CD4-positive, CD25-positive, alpha-beta regulatory T cell (primary cell): ENCODE measurements around the gene ERCC1. TPM values are rescaled to one million over a fixed set of nuclear protein-coding genes. Genes with fewer than 3 reads are reported as not detected.

Experiments
- ATAC-seq, 2 donors: fragments of 150-1000 bp; cut with Tn5 transposase; one replicate each; pipeline ENCODE4 v1.10.0; 2021; ENCODE audit warnings: low read depth in 2 of 2, moderate number of reproducible peaks in 2 of 2, moderate library complexity in 1 of 2
- DNase-seq, 3 donors: peaks; one replicate each; pipeline versions ENCODE4 v3.0.0 to v3.0.0-alpha.2; 2012 to 2022; ENCODE audit warnings: mixed read lengths in 1 of 3
- H3K27ac ChIP-seq: one replicate; pipeline ENCODE4 v1.7.0; 2013; ENCODE audit warnings: mild to moderate bottlenecking, low read length; ENCODE audit not compliant: insufficient read depth, poor library complexity, severe bottlenecking
- H3K27me3 ChIP-seq: one replicate; pipeline ENCODE4 v1.7.0; 2013; ENCODE audit warnings: low read length; ENCODE audit not compliant: control insufficient read depth, insufficient read depth
- H3K36me3 ChIP-seq: one replicate; pipeline ENCODE4 v1.7.0; 2013; ENCODE audit warnings: mild to moderate bottlenecking, low read length, moderate library complexity; ENCODE audit not compliant: control insufficient read depth, insufficient read depth
- H3K4me1 ChIP-seq: 2 replicates; pipeline ENCODE4 v1.7.0; 2013; ENCODE audit warnings: mild to moderate bottlenecking, low read length; ENCODE audit not compliant: insufficient read depth, control insufficient read depth, poor library complexity, severe bottlenecking
- H3K4me3 ChIP-seq: one replicate; pipeline ENCODE4 v1.7.0; 2013; ENCODE audit warnings: low read depth, mild to moderate bottlenecking, low read length, moderate library complexity
- H3K9me3 ChIP-seq, 2 experiments: 1 replicate in 1 of 2; 2 replicates in 1 of 2; pipeline ENCODE4 v1.7.0; 2013; ENCODE audit warnings: low read length in 2 of 2, mild to moderate bottlenecking in 1 of 2, moderate library complexity in 1 of 2; ENCODE audit not compliant: control insufficient read depth in 2 of 2
- H3K27ac Mint-ChIP-seq, 3 donors: one replicate each; pipeline ENCODE4 v1.8.0; 2020 to 2022; ENCODE audit warnings: mild to moderate bottlenecking in 3 of 3, mixed read lengths in 3 of 3, moderate library complexity in 2 of 3
- H3K27me3 Mint-ChIP-seq: one replicate; pipeline ENCODE4 v1.8.0; 2022; ENCODE audit warnings: mild to moderate bottlenecking, mixed read lengths
- H3K36me3 Mint-ChIP-seq: one replicate; pipeline ENCODE4 v1.8.0; 2020; ENCODE audit warnings: mixed read lengths
- H3K4me1 Mint-ChIP-seq, 4 donors: one replicate each; pipeline ENCODE4 v1.8.0; 2020 to 2022; ENCODE audit warnings: mixed read lengths in 4 of 4, mild to moderate bottlenecking in 1 of 4
- H3K4me3 Mint-ChIP-seq, 4 donors: one replicate each; pipeline ENCODE4 v1.8.0; 2020 to 2022; ENCODE audit warnings: mild to moderate bottlenecking in 4 of 4, mixed read lengths in 4 of 4, moderate library complexity in 3 of 4
- H3K9me3 Mint-ChIP-seq, 7 donors: one replicate each; pipeline ENCODE4 v1.8.0; 2020 to 2022; ENCODE audit warnings: mixed read lengths in 7 of 7, mild to moderate bottlenecking in 3 of 7, moderate library complexity in 2 of 7
- polyA plus RNA-seq, 4 donors: library from polyadenylated mRNA; unstranded; fragments of 300-500 nt; fragmentation: Illumina TruSeq; gene quantifications; one replicate each; pipeline ENCODE4 v1.2.3, GENCODE V29; 2021
- total RNA-seq: library from RNA; stranded (reverse); gene quantifications from one replicate; pipeline ENCODE4 v1.2.3, GENCODE V29; 2022

ERCC1 gene
- total and polyA plus RNA-seq, 5 donors from 2014 or later: 25.9 to 30.5 (median 26.7) TPM

GRCh38 chr19:45469945-45470761 lies 46.4 kb upstream of the ERCC1 start:
- H3K27ac ChIP-seq: peak overlapping the region; percentile 98
- Mint-ChIP-seq H3K27ac (peak overlapping the region in 2 of 3 donors; percentile 99), H3K27me3 (peaks cover 25% of the 10 kb centered on the region), H3K9me3 (peaks cover 0 to 6% (median 0%) of the 10 kb centered on the region in 7 donors), H3K36me3 (no peaks in the 10 kb centered on the region), H3K4me1 (peaks cover 2 to 35% (median 18%) of the 10 kb centered on the region in 4 donors), H3K4me3 (peak overlapping the region; percentile 90 to 99 (median 94))
- H3K9me3 ChIP-seq: no peaks in the 10 kb centered on the region
- DNase-seq (peak in 2 of 3 donors; percentile 40 to 48), ATAC-seq (no peak)
- H3K4me1 ChIP-seq: peaks cover 34% of the 10 kb centered on the region
- peak overlapping the region; percentile 91 for H3K4me3 ChIP-seq
- peaks cover 17% of the 10 kb centered on the region for H3K36me3 ChIP-seq
- no peaks in the 10 kb centered on the region for H3K27me3 ChIP-seq

GRCh38 chr19:45469132-45469944 lies 45.6 kb upstream of the ERCC1 start:
- Mint-ChIP-seq H3K4me1 (peaks cover 0 to 29% (median 14%) of the 10 kb centered on the region in 4 donors), H3K9me3 (peaks cover 0 to 6% (median 0%) of the 10 kb centered on the region in 7 donors), H3K27ac (peak overlapping the region; percentile 89 to 99 (median 99))

GRCh38 chr19:45468803-45469131 lies 45.0 kb upstream of the ERCC1 start:
- peaks cover 0 to 29% (median 13%) of the 10 kb centered on the region in 4 donors for H3K4me1 Mint-ChIP-seq
- Histone ChIP-seq H3K4me3 (peak overlapping the region; percentile 93), H3K36me3 (peaks cover 17% of the 10 kb centered on the region), H3K4me1 (peaks cover 32% of the 10 kb centered on the region), H3K9me3 (no peaks in the 10 kb centered on the region), H3K27ac (peak overlapping the region; percentile 98), H3K27me3 (no peaks in the 10 kb centered on the region)
- peaks cover 25% of the 10 kb centered on the region for H3K27me3 Mint-ChIP-seq
- peak overlapping the region; percentile 83 to 99 (median 99) for H3K27ac Mint-ChIP-seq
- ATAC-seq (peak; percentile 13 to 24), DNase-seq (no peak)
- no peaks in the 10 kb centered on the region for H3K36me3 Mint-ChIP-seq
- H3K4me3 Mint-ChIP-seq: peak overlapping the region; percentile 90 to 99 (median 94)
- H3K9me3 Mint-ChIP-seq: peaks cover 0 to 6% (median 0%) of the 10 kb centered on the region in 7 donors

More at GRCh38 chr19:45469132-45469944, 45.6 kb upstream of the ERCC1 start:
- Mint-ChIP-seq H3K4me3 (peak overlapping the region; percentile 90 to 99 (median 94)), H3K27me3 (peaks cover 25% of the 10 kb centered on the region), H3K36me3 (no peaks in the 10 kb centered on the region)
- ATAC-seq (peak; percentile 82 to 83), DNase-seq (peak; percentile 75 to 98 (median 96))
- peaks cover 32% of the 10 kb centered on the region for H3K4me1 ChIP-seq
- no peaks in the 10 kb centered on the region for H3K27me3 ChIP-seq
- H3K9me3 ChIP-seq: no peaks in the 10 kb centered on the region
- peak overlapping the region; percentile 98 for H3K27ac ChIP-seq
- peaks cover 17% of the 10 kb centered on the region for H3K36me3 ChIP-seq
- H3K4me3 ChIP-seq: peak overlapping the region; percentile 93

DNA sequence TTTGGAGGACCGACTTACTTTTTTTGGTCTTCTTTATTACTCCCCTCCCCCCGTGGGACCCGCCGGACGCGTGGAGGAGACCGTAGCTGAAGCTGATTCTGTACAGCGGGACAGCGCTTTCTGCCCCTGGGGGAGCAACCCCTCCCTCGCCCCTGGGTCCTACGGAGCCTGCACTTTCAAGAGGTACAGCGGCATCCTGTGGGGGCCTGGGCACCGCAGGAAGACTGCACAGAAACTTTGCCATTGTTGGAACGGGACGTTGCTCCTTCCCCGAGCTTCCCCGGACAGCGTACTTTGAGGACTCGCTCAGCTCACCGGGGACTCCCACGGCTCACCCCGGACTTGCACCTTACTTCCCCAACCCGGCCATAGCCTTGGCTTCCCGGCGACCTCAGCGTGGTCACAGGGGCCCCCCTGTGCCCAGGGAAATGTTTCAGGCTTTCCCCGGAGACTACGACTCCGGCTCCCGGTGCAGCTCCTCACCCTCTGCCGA lies 44.5 kb upstream of the ERCC1 start:
- H3K36me3 Mint-ChIP-seq: no peaks in the 10 kb centered on the region
- ATAC-seq (peak; percentile 3 to 12), DNase-seq (peak in 1 of 3 donors; percentile 55)
- Histone ChIP-seq H3K4me1 (peaks cover 32% of the 10 kb centered on the region), H3K36me3 (peaks cover 17% of the 10 kb centered on the region), H3K4me3 (peak overlapping the region; percentile 93), H3K27me3 (peaks cover 2% of the 10 kb centered on the region), H3K9me3 (no peaks in the 10 kb centered on the region), H3K27ac (peak overlapping the region; percentile 98)
- H3K9me3 Mint-ChIP-seq: peaks cover 0 to 6% (median 0%) of the 10 kb centered on the region in 7 donors
- H3K4me3 Mint-ChIP-seq: peak overlapping the region; percentile 90 to 99 (median 94)
- peaks cover 0 to 29% (median 13%) of the 10 kb centered on the region in 4 donors for H3K4me1 Mint-ChIP-seq
- H3K27ac Mint-ChIP-seq: peak overlapping the region; percentile 89 to 99 (median 99)
- H3K27me3 Mint-ChIP-seq: peaks cover 25% of the 10 kb centered on the region

DNA sequence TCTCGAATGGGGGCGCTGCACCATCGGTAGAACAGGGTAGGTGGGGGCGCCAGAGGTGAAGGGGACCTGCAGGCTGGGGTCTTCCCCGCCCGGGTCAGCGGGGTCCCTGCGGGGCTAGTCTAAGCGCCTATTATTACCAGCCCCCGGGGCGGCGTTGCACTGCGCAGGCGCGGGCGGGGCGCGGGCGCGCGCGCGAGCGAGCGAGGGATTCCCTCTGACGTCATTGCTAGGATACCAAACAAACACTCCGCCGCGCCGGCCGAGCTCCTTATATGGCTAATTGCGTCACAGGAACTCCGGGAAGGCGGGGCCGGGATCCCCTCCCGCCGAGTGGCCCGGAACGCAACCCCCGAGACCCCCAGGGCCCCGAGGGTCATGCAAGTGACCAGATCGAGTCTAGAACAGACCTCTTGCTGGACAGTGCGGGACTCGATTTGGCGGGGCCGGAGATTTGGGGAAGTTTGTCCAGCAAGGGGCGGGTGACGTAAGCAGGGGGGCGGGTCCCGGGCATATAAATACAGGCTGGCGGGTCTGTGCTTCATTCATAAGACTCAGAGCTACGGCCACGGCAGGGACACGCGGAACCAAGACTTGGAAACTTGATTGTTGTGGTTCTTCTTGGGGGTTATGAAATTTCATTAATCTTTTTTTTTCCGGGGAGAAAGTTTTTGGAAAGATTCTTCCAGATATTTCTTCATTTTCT lies 43.9 kb upstream of the ERCC1 start, which contains the start of gene FOSB:
TSS of gene FOSB (plus strand) at position 541 of the 703 bp plus-strand sequence. CDS start 591 bp downstream, outside the sequence.
- Histone ChIP-seq H3K27ac (peak within 1 kb of the TSS; percentile 98), H3K4me1 (peaks cover 32% of the 10 kb centered on the region), H3K9me3 (no peaks in the 10 kb centered on the region), H3K27me3 (peaks cover 2% of the 10 kb centered on the region), H3K4me3 (peak within 1 kb of the TSS; percentile 93), H3K36me3 (peaks cover 15% of the 10 kb centered on the region)
- ATAC-seq (peak; percentile 30 to 40), DNase-seq (peak; percentile 92 to 97 (median 94))
- Mint-ChIP-seq H3K4me1 (peaks cover 0 to 29% (median 12%) of the 10 kb centered on the region in 4 donors), H3K9me3 (peaks cover 0 to 6% (median 0%) of the 10 kb centered on the region in 7 donors), H3K27ac (peak within 1 kb of the TSS; percentile 89 to 99 (median 99)), H3K36me3 (no peaks in the 10 kb centered on the region), H3K4me3 (peak within 1 kb of the TSS; percentile 90 to 99 (median 94)), H3K27me3 (peaks cover 25% of the 10 kb centered on the region)

GRCh38 chr19:45467115-45467455 lies 43.4 kb upstream of the ERCC1 start:
- Histone ChIP-seq H3K9me3 (no peaks in the 10 kb centered on the region), H3K4me3 (peak overlapping the region; percentile 66), H3K36me3 (peaks cover 10% of the 10 kb centered on the region), H3K27me3 (peaks cover 2% of the 10 kb centered on the region), H3K4me1 (peaks cover 32% of the 10 kb centered on the region), H3K27ac (peak overlapping the region; percentile 98)
- no peak for DNase-seq
- Mint-ChIP-seq H3K4me1 (peaks cover 0 to 26% (median 12%) of the 10 kb centered on the region in 4 donors), H3K4me3 (peak overlapping the region; percentile 90 to 99 (median 94)), H3K27me3 (peaks cover 25% of the 10 kb centered on the region), H3K27ac (peak overlapping the region in 2 of 3 donors; percentile 99), H3K36me3 (no peaks in the 10 kb centered on the region), H3K9me3 (peaks cover 0 to 6% (median 0%) of the 10 kb centered on the region in 7 donors)
- ATAC-seq: no peak
